ENCODE results near the gene NDST4.

The NDST4 gene

DNA sequence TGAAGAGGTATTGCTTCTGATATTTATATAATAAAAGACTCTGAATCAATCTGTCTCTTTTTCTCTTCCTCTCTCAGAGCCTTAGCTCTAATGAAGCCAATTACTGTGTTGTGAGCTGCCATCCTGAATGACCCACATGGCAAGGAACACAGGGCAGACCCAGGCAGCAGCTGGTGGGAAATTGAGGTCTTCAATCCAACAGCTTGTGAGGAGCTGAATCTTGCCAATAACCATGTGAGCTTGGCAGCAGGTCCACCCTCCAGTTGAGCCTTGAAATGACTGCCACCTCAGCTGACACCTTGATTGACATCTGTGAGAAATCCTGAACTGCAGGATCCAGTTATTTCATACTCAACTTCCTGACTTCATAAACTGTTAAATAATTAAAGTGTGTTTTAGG, 149.4 kb downstream of the NDST4 start:
- Histone ChIP-seq H3K9me3 (ENCODE audit: control insufficient read depth, low read length) (no peaks in the 10 kb centered on the region), H3K27ac (no peak overlapping the region), H3K79me2 (no peaks in the 10 kb centered on the region), H3K4me2 (ENCODE audit: low read length) (no peak overlapping the region), H3K4me3 (ENCODE audit: low read depth, low read length) (no peak overlapping the region), H3K36me3 (ENCODE audit: control insufficient read depth, insufficient read depth, low read length) (no peaks in the 10 kb centered on the region), H3K4me1 (no peaks in the 10 kb centered on the region), H3K9ac (no peak overlapping the region), H2AFZ (no peak overlapping the region), H3K27me3 (ENCODE audit: control insufficient read depth, insufficient read depth, low read length) (no peaks in the 10 kb centered on the region)
- TF ChIP-seq, protein P1, sequence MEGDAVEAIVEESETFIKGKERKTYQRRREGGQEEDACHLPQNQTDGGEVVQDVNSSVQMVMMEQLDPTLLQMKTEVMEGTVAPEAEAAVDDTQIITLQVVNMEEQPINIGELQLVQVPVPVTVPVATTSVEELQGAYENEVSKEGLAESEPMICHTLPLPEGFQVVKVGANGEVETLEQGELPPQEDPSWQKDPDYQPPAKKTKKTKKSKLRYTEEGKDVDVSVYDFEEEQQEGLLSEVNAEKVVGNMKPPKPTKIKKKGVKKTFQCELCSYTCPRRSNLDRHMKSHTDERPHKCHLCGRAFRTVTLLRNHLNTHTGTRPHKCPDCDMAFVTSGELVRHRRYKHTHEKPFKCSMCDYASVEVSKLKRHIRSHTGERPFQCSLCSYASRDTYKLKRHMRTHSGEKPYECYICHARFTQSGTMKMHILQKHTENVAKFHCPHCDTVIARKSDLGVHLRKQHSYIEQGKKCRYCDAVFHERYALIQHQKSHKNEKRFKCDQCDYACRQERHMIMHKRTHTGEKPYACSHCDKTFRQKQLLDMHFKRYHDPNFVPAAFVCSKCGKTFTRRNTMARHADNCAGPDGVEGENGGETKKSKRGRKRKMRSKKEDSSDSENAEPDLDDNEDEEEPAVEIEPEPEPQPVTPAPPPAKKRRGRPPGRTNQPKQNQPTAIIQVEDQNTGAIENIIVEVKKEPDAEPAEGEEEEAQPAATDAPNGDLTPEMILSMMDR (IDR thresholded peaks at IDR 0.05), result no peak

DNA sequence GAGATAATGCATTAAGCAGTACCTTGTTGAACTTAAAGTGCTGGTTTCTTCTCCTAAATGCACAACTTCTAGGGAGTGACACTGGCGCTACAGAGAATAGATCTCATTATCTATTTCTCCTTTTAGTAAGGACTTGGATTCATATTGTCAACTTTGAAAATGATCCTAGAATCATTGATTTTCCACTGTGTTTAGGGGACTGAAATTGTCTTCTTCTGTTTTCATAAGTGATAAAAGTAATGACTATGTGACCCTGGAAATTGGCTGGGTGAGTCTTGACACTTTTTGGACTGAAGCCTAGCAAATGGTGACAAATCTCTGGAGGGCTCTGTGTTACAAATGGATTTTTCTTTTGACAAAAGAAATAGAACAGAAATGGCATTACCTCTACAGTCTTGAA, 167.8 kb downstream of the NDST4 start:
- TF ChIP-seq, protein P1 (IDR thresholded peaks at IDR 0.05), result no peak

DNA sequence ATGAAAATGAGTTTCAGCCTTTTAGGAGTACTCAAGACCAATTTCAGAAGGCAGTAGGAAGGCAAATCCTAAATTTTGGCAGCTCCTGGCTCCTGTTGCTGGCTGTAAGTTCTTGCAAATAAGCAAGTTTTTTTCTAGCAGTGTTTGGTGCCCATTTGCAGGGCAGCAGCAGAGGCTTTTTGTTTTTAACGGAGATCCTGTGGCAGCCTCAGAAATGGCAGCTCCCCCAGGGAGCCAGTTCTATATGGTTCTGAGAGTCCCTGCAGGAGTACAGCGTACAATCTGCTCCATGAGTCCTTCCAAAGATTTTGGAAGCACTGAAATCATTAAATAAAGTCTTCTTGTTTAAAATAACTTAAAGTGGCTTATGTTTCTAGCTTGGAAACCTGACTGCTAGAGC, 171.9 kb downstream of the NDST4 start:
- no peaks in the 10 kb centered on the region for H3K79me2 ChIP-seq
- H3K9me3 ChIP-seq (ENCODE audit: control insufficient read depth, low read length), result no peaks in the 10 kb centered on the region
- no peak overlapping the region for H3K4me3 ChIP-seq (ENCODE audit: low read depth, low read length)
- H3K4me2 ChIP-seq (ENCODE audit: low read length), result no peak overlapping the region
- H3K4me1 ChIP-seq, result no peaks in the 10 kb centered on the region
- H2AFZ ChIP-seq, result no peak overlapping the region
- no peaks in the 10 kb centered on the region for H3K36me3 ChIP-seq (ENCODE audit: control insufficient read depth, insufficient read depth, low read length)
- no peaks in the 10 kb centered on the region for H3K27me3 ChIP-seq (ENCODE audit: control insufficient read depth, insufficient read depth, low read length)
- no peak overlapping the region for H3K9ac ChIP-seq
- H3K27ac ChIP-seq, result no peak overlapping the region
- TF ChIP-seq, protein P1 (IDR thresholded peaks at IDR 0.05), result no peak

More for the DNA sequence above, 167.8 kb downstream of the NDST4 start:
- Histone ChIP-seq H3K4me1 (no peaks in the 10 kb centered on the region), H3K4me2 (ENCODE audit: low read length) (no peak overlapping the region), H2AFZ (no peak overlapping the region), H3K4me3 (ENCODE audit: low read depth, low read length) (no peak overlapping the region), H3K27me3 (ENCODE audit: control insufficient read depth, insufficient read depth, low read length) (no peaks in the 10 kb centered on the region), H3K79me2 (no peaks in the 10 kb centered on the region), H3K9ac (no peak overlapping the region), H3K36me3 (ENCODE audit: control insufficient read depth, insufficient read depth, low read length) (no peaks in the 10 kb centered on the region), H3K9me3 (ENCODE audit: control insufficient read depth, low read length) (no peaks in the 10 kb centered on the region), H3K27ac (no peak overlapping the region)

DNA sequence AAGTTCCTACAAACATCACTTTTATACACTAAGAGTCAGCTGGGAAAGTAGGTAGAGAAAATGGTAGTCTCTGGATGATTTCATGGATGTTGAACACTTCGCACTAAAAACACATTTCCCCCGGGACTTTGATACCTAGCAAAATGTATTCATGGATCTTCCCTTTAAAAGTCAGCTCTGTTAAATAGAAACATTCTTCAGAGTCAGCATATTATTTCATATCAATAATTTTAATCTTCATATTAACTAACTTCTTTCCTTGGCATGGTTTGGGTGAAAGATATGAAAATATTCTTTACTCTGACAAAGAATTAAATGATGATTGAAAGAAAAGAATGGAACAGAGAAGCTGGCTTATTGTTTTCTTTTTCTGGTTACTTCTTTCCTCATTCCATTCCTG, 185.5 kb downstream of the NDST4 start:
- Histone ChIP-seq H3K79me2 (no peaks in the 10 kb centered on the region), H3K4me2 (ENCODE audit: low read length) (no peak overlapping the region), H3K9ac (no peak overlapping the region), H3K4me1 (no peaks in the 10 kb centered on the region), H3K27me3 (ENCODE audit: control insufficient read depth, insufficient read depth, low read length) (no peaks in the 10 kb centered on the region), H3K4me3 (ENCODE audit: low read depth, low read length) (no peak overlapping the region), H3K9me3 (ENCODE audit: control insufficient read depth, low read length) (no peaks in the 10 kb centered on the region), H2AFZ (no peak overlapping the region), H3K27ac (no peak overlapping the region), H3K36me3 (ENCODE audit: control insufficient read depth, insufficient read depth, low read length) (no peaks in the 10 kb centered on the region)
- TF ChIP-seq, protein P1 (IDR thresholded peaks at IDR 0.05), result no peak

DNA sequence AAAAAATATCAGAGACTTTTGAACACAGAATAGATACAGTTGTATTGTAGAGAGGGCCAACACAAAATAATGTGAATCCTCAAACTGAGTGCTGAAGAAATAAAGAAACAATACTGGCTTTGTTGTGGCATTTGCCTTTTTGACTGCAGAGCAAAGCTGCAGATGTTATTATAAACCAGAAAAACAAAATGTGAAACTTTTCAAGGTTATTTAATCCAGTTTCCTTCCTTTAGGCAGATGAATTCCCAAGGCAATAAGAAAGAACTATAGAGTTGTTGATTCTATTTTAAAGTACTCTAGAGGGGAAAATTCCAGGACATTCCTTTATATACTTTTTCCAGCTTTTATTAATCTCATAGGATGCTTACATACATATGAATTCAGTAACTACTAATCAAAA, 186.8 kb downstream of the NDST4 start:
- Histone ChIP-seq H3K79me2 (no peaks in the 10 kb centered on the region), H3K4me2 (ENCODE audit: low read length) (no peak overlapping the region), H3K9ac (no peak overlapping the region), H3K9me3 (ENCODE audit: control insufficient read depth, low read length) (no peaks in the 10 kb centered on the region), H3K4me1 (no peaks in the 10 kb centered on the region), H3K4me3 (ENCODE audit: low read depth, low read length) (no peak overlapping the region), H3K27me3 (ENCODE audit: control insufficient read depth, insufficient read depth, low read length) (no peaks in the 10 kb centered on the region), H2AFZ (no peak overlapping the region), H3K36me3 (ENCODE audit: control insufficient read depth, insufficient read depth, low read length) (no peaks in the 10 kb centered on the region), H3K27ac (no peak overlapping the region)
- TF ChIP-seq, protein P1 (IDR thresholded peaks at IDR 0.05), result no peak

Measured in parathyroid adenoma (tissue), 2 donors.